Activated CD4-positive, CD25-positive, alpha-beta regulatory T cell treated with anti-CD3 and anti-CD28 coated beads, Interleukin-2, amount 50 U/mL, for 16 hours (primary cell): Measurements from ENCODE around the gene BCL6B.
"Not testable (repeated sequence)": the region's sequence is repeated elsewhere in the genome, so short reads cannot be mapped to it uniquely, and the experiment has no call there.

Experiments
- DNase-seq: peaks from one replicate; pipeline ENCODE4 v3.0.0-alpha.2; 2020; ENCODE audit warnings: low read depth, low spot score

The BCL6B gene, protein sequence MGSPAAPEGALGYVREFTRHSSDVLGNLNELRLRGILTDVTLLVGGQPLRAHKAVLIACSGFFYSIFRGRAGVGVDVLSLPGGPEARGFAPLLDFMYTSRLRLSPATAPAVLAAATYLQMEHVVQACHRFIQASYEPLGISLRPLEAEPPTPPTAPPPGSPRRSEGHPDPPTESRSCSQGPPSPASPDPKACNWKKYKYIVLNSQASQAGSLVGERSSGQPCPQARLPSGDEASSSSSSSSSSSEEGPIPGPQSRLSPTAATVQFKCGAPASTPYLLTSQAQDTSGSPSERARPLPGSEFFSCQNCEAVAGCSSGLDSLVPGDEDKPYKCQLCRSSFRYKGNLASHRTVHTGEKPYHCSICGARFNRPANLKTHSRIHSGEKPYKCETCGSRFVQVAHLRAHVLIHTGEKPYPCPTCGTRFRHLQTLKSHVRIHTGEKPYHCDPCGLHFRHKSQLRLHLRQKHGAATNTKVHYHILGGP

DNA sequence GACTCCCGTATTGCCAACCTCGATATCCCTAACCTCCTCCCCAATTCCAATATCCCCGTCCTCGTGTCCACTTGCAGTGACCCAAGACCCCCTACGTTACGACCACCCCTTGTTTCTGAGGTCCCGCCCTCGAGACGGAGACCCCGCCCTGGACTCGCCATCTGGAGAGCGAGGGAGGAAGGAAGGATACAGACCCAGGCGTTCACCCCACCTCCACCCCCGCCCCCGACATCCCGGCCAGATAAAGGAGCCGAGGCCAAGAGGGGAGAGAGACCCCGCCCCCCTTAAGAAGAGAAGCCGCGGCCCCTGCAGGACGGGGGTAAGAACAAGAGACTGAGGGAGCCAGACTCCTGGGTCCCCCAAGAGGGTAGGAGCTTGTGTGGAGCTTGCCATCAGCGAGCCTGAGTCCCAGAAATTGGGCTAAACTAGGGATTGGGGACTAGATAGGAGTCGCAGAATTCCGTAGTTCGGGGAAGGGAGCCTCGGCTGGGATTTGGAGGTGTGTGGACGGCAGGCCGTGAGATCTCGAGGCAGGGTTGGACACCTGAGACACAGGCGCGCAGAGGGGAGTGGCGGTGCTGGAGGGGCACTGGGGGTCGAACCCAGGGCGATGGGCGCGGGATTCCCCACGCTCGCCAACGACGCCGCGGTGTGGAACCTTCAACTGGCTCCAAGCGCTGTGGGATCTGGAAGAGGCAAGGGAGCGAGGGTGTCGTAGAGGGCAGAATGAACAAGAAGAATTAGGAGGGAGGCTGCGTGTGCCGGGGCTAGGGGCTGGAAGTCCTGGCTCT, at the start of gene BCL6B:
BCL6B (plus strand) TSS at position 270 of the 791 bp plus-strand sequence. CDS start 622 bp downstream, outside the sequence.
- DNase-seq, result no peak

DNA sequence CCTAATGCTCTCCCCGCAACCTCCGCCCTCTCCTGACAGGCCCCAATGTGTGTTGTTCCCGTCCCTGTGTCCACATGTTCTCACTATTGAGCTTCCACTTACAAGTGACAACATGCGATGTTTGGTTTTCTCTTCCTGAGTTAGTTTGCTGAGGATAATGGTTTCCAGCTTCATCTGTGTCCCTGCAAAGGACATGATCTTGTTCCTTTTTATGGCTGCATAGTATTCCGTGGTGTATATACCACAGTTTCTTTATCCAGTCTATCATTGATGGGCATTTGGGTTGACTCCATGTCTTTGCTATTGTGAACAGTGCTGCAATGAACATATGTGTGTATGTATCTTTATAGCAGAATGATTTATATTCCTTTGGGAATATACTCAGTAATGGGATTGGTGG, 43.4 kb upstream of the BCL6B start:
- not testable (repeated sequence) for DNase-seq

DNA sequence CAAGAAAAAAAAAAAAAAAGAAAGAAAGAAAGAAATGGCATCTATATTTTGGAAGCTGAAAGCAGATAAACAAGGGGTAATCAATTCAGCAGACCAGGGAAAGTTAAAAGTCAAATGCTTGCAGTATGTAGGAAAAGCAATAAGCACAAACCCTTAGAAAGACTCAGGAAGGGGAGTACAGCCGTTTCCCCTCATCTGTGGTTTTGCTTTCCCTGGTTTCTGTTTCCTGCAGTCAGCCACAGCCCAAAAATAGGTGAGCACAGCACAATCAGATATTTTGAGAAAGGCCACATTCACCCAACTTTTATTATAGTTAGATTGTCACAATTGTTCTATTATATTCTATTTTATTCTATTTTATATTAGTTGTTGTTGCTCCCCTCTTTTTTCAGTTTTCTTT, 41.4 kb upstream of the BCL6B start:
- no peak for DNase-seq

DNA sequence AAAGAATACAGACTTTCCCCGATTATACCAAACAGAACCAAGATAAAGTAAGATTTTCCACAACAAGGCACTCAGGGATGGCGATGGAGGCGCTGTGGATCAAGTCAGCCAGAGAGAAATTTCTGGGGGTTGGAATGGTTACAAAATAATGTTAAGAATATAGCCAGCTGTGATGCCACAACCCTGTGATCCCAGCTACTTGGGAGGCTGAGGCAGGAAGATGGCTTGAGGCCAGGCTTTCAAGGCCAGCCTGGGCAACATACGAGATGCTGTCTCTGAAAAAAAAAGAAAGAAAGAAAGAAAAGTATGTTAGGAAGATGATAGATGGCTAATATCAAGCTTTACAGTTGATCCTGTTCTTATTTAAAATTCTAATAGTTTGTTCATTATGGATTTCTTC, 37.6 kb upstream of the BCL6B start:
- no peak for DNase-seq

DNA sequence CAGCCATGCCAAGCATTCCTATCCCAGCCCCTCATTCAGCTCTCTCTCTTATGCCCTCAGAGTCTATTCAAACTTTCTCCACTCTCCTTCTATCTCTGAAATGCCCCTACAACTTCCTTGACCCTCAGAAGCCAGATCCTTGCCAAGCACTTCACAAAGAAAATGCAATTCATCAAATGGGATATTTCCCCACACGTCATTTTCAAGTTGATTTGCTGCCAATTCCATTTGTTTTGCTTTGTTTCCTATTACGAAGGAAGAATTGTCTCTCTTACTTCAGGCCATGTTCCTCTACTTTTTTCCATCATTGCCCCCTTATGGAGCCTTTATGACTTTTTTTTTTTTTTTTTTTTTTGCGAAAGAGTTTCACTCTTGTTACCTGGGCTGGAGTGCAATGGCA, 36.2 kb upstream of the BCL6B start:
- DNase-seq, result no peak

DNA sequence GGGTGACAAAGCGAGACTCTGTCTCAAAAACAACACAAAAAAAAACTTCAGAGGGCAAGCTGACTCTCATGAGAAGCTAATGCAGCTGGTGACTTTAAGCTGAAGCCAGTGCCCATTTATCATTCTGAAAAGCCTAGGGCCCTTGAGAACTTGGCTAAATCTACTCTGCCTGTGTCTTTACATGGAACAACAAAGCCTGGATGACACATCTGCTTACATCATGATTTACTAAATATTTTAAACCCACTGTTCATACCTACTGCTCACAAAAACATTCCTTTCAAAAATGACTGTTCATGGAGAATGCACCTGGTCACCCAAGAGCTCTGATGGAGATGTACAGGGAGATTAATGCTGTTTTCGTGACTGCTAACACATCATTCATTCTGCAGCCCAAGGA, 33.1 kb upstream of the BCL6B start:
- DNase-seq, result no peak

DNA sequence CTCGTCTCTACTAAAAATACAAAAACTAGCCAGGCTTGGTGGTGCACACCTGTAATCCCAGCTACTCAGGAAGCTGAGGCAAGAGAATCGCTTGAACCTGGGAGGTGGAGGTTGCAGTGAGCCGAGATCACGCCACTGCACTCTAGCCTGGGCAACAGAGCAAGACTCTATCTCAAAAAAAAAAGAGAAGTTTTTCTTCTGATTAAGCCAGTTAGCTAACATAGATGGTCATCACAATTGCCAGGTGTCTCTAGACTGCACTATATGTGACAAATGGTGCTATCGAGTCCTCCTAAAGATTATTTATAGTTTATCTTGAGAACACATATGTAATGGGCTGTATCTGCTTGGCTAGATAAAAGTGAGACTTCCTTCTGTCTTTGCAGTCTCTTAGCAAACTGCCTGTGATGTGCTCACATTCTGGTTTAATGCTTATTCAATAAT, 29.2 kb upstream of the BCL6B start:
- not testable (repeated sequence) for DNase-seq

DNA sequence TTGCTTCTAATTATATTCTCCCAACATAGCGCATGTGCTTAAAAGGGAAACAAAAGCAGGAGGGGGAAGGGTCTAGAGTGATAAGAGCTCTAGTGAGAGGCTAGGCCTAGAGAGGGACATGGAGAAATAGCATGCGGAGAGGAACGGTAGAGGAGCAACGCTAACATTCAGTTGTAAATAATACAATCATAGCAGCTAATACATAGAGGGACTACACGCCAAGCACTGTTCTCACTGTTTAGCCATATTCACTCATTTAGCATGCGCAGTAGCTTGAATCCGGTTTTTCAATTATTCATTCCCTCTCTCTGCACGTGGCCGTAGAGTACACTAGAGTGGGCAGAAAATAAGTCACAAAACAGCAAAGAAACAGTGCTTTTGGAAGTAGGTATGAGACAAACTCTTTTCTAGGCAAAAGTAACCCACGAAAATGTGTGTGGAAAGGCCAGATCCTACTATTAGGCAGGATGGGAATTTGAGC, 28.7 kb upstream of the BCL6B start:
- no peak for DNase-seq

DNA sequence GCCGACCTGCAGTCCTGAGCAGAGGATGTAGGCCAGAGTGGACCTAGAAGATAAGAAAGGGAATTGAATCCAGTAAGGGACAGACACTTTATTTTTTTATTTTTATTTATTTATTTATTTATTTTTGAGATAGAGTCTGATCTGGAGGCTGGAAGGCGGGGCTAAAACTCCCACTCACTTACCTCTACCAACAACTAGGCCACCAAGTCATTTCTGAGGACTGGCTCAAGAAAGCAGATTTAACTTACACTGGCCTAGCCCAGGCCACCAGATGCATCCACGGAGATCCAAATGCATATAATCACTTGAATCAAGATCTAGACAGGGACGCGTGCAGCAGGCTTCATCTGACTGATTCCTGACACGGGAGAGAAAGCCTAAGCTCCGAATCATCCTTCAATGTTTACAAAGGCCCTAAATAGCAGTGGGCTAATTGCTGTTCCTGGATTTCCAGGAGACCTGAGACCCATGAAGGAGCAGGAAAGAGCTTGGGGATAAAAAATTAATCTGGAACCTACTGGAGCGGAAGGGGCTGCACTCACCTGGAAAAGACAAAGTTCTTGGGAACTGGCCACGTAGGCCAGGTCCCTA, 28.1 kb upstream of the BCL6B start:
- DNase-seq, result no peak

DNA sequence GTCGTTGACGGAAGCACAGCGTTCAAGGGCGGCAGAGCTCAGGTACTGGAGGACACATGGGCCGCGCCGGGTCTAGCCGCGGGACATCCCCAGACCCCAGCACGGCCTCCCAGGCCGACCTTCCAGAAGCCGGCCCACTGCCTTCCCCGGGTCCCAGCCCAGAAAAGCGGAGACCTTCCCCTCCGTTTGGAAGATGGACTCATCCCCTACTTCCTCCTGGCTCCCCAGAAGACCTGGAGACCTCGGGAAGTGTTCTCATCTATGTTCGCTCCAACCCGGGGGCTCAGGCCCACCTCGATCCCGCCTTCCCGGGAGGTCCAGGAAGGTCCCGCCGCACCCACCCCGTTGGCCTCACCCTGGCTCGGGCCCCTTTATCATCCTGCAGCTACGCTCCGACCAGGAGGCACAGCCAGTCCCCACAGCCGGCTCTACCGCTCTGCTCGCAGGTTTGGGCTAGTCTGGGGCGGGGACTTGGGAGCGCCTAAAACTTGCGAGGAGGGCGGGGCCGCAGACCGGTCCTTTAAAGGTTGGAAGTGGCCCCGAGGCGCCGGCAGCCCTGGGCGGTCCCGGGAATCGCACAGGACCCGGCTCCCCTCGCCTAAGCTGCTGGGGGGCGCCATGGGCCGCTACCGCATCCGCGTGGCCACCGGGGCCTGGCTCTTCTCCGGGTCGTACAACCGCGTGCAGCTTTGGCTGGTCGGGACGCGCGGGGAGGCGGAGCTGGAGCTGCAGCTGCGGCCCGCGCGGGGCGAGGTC, 27.2 kb upstream of the BCL6B start, which contains the start of gene ALOX12:
ALOX12 (plus strand) TSS at position 550 of the 756 bp plus-strand sequence; CDS start at position 619, 69 bp downstream.
- DNase-seq, result no peak

DNA sequence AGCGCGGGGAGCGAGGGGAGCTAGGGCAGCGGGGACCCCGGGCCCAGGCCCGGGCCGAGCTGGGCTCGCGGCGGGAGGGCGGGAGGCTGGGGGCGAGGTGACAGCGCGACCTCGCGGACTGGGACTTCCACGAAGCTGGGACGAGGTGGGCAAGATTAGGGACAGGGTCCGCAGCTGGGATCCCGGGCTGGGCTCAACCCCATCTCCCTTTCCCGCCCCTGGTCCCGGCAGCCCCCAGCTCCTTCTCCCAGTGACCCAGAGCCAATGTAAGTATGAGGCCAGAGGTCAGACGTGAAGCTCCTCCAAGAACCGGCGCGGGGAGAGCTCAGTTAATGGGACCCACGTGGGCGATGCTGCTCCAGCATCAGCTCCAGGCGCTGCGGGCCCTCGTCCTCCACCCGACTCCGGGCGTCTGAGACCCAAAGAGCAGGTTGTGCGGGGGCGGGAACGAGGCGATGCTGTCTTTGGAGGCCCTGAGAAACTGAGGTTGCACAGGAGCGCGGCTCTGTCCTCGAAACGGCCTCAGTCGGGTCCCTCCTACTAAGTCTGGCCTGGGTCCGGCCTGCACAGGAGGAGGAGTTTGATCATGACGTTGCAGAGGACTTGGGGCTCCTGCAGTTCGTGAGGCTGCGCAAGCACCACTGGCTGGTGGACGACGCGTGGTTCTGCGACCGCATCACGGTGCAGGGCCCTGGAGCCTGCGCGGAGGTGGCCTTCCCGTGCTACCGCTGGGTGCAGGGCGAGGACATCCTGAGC, 26.4 kb upstream of the BCL6B start:
- no peak for DNase-seq

DNA sequence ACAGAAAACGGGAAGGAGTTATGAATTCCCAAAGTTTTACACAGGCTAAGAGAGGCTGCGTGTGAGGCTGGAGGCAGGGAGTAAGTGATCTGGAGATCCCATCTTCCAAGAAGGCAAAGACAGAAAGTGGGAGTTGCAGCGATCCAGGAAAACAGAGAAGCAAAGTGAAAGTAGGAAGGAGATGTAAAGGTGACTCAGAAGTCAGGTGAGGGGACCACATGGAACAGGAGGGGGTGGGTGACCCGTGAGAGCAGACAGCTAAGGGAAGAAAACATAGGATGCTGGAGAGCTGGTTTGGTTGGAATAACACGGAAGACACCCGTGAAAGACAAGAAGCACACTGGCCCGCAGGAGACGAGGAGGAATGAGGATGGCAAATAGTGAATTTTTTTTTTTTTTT, 25.7 kb upstream of the BCL6B start:
- DNase-seq, result no peak

DNA sequence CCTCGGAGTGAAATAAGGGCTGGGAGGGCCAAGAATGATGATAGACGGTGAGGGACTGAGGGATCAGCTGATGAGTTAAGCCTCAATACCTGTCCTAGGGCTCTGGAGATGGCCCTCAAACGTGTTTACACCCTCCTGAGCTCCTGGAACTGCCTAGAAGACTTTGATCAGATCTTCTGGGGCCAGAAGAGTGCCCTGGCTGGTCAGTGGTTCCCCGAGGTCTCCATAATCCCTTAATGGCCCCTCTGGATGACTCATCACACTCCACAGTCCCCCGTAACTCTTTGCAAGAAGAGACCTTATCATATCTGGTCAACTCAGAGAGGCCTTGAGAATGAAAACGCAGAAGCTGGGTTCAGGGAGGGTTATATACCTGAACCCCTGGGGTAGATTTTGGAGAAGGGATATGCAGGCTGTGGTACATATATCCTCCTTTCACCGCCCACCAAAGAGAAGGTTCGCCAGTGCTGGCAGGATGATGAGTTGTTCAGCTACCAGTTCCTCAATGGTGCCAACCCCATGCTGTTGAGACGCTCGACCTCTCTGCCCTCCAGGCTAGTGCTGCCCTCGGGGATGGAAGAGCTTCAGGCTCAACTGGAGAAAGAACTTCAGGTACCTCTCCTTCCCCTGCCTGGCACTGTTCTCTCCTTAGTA, 23.9 kb upstream of the BCL6B start:
- DNase-seq, result no peak

DNA sequence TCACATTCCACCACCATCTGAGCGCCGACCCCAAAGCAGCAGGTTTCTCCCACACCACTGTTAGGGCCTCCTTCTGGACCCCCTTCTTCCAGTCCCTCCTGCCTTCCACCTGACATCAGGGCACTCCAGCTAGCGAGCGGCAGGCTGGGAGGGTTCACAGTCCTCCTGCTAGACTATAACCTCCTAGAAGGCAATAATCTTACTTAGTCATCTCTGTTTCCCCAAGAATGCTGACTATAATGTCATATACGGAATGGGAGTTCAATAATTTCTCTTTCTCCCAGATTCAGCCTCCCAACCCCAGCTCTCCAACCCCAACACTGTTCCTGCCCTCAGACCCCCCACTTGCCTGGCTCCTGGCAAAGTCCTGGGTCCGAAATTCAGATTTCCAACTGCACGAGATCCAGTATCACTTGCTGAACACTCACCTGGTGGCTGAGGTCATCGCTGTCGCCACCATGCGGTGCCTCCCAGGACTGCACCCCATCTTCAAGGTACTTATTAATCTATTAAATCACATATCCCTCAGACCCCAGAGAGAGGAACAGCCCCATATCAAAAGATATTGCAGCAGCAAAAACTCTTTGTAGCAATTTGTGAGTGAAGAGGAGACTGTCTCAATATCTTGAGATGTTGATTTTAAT, 21.4 kb upstream of the BCL6B start:
- no peak for DNase-seq

DNA sequence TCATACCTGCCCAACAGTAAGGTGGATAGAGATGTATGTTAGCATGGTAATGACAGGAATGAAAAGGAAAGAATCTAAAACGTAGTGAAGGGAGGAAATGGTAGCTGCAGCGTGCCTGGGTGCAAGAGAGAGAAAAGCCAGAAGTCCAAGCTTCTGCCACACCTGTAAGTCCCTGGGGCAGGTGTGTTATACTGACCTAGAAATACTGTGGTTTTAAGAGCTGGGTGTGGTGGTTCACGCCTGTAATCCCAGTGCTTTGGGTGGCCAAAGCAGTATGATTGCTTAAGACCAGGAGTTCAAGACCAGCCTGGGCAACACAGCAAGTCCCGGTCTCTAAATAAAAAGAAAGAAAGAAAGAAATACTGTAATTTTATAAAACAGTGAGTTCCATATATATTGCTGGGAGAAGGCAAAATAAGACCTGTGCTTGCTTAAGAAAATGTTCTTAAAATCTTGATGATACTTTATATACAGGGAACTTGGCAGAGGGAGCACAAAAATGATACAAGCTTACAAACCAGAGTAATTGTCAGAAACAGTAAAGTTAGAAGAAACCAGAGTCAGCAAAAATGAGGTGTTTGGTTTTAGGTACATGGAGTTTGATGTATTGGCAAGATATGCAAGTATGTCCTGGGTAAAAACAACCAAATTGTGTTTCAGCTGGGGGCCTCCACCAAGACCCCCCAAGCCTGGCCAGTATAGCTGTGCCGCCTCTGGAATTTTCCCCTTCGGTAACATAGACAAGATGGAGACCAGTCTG, 20.4 kb upstream of the BCL6B start:
- no peak for DNase-seq

DNA sequence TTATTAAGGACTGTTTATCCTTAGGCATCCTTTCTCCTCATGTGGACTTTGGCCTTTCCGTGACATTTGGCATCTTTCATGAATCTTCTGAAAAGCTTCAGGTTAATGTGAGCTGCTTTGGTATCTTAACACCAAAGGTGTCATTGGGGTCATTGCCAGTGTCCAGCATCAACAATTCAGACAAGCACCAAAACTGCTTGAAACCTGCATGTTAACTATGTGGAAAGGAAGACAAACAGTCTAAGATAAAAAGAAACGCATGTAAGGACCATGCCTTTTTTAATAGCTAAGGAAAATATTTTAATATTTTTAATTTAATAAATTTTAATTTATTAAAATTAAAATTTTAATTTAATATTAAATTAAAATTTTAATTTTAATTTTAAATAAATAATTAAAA, 19.1 kb upstream of the BCL6B start:
- DNase-seq, result no peak

DNA sequence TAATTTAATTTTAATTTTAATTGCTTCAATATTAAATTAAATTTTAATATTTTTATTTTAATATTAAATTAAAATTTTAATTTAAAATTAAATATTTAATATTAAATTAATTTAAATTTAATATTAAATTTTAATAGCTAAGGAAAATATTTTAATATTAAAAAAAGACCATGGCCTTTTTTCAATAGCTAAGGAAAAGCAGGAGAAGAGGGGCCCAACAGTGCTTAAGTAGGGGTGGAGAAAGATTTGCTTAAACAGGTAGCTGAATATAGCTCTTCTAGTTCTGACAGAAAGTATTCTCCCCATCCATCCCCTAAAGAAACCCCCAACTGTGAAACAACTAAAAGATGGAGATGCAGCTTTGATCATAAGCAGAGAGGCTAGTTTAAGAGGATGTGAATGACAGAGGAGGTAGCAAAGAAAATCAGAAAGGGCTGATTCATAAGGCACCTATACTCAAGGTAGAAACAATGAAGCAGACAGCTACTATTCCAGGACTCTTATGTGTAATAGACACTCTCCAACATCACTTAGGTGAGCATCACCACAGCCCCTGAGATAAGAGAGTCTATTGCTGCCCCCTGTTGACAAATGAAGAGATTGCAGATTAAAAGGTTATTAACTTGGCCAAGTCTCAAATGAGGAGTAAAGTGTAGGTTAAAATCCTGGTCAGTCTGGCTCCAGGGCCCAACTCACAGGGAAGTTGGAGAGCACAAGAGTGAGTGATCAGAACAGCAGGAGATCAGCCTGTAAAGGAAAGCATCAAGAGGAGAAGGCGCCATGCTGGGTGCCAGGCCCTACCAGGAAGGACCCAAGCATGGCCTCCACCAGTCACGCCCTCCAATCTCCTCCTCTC, 18.2 kb upstream of the BCL6B start:
- DNase-seq, result peak; percentile 34

DNA sequence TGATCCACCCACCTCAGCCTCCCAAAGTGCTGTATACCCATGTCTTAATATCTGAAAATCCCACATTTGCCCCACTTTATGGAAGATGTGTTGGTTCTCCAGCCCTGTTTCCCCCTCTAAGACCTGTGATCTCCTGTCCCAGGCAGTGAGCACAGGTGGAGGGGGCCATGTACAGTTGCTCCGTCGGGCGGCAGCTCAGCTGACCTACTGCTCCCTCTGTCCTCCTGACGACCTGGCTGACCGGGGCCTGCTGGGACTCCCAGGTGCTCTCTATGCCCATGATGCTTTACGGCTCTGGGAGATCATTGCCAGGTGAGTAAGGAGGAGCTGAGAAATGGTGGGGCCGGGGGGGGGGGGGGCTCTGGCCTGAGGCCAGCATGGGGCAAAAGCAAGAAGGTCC, 17.1 kb upstream of the BCL6B start:
- no peak for DNase-seq
